VCaP (cell line): ENCODE results near the gene HINT1.

Experiments
- H3K27ac ChIP-seq: fragments of 450-650 bp; 2 replicates; pipeline ENCODE4 v1.5.1; 2017
- TF ChIP-seq, protein P1 (sequence below): fragments of 450-650 bp; conservative IDR thresholded peaks from 2 replicates; pipeline ENCODE4 v1.5.1; 2017; ENCODE audit warnings: mild to moderate bottlenecking, moderate library complexity

HINT1 gene

DNA sequence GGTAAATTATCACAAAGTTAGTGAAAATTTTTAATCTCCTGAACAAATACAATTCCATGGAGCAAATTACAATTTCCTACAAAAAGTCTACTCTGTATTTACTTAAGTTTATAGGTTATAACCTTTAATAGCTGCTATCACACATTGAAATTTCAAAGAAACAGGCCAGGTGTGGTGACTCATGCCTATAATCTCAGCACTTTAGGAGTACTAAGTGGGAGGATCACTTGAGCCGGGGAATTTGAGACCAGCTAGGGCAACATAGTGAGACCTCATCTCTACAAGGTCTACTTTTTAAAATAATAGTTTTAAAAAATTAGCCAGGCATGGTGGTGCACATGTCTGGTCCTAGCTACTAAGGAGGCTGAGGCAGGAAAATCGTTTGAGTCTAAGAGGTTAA, 50.3 kb downstream of the HINT1 start:
- no peak overlapping the region for H3K27ac ChIP-seq
- TF ChIP-seq, protein P1, sequence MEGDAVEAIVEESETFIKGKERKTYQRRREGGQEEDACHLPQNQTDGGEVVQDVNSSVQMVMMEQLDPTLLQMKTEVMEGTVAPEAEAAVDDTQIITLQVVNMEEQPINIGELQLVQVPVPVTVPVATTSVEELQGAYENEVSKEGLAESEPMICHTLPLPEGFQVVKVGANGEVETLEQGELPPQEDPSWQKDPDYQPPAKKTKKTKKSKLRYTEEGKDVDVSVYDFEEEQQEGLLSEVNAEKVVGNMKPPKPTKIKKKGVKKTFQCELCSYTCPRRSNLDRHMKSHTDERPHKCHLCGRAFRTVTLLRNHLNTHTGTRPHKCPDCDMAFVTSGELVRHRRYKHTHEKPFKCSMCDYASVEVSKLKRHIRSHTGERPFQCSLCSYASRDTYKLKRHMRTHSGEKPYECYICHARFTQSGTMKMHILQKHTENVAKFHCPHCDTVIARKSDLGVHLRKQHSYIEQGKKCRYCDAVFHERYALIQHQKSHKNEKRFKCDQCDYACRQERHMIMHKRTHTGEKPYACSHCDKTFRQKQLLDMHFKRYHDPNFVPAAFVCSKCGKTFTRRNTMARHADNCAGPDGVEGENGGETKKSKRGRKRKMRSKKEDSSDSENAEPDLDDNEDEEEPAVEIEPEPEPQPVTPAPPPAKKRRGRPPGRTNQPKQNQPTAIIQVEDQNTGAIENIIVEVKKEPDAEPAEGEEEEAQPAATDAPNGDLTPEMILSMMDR = no peak

DNA sequence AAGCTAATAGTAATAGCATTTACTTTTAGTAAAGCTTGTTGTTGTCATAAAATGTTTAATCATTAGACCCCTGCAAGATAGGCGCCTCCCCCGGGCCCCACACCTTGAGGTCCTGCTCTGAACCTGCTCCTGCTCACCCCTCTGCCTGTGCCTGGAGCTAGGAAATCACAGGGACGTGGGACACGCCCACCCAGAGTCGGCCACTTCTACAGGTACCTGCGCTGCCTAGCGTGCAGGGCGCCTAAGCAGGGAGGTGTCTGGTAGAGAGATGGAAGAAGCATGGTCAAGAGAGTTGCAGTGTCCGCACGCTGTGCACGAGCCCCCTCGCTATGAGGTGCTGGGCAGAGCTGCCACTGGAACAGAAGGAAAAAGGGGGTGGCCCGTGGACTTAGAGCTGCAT, 52.6 kb downstream of the HINT1 start:
- H3K27ac ChIP-seq = no peak overlapping the region
- TF ChIP-seq, protein P1 = no peak

DNA sequence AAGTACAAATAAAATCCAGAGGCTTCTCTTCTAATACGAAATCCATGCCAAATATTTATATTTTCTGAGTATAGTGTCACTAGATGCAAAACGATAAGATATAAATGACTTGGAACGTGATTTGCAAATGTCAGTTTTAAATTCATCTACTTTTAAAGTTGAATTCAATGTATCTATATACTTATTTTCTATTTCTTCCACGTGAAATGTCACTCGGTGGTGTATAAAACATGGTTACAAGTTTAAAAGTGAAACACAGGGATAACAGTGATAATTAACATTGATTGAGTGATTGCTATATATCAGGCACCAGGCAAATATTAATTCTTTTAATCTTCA, 54.8 kb downstream of the HINT1 start:
- TF ChIP-seq, protein P1 = peak; percentile 30
- no peak overlapping the region for H3K27ac ChIP-seq

DNA sequence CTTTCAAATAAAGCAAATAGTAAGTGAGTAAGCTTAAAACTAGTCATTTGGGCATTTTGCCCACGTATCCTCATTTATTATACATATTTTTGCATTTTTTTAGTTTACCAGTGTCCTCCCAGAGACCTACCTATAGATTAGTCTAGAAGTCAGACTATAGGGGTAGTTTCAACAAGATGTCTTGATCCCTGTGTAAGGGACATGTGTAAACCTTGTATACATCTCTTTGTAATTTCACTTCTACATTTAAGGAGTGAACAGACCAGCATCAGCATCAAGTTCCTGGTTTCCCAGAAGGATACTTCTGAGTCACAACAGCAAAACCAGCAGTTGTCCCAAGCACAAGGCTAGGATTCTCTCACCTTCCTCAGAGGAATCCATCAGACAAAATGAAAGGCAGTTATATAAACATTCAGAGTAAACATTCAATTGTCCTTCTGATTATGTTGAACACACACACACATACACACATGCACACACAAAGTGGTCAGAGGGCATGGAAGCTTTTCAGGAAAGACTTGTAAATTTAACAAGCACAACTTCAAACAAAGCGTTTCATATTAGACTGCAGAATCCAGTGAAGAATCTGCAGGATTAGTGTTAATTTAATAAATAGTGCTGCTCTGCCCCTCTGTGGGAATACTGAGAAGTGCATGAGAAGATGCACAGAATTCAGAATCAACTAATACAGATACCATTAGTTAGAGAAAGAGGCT, 55.4 kb downstream of the HINT1 start:
- H3K27ac ChIP-seq = peak overlapping the region; percentile 46
- TF ChIP-seq, protein P1 = peak; percentile 84
